ENCODE data around the gene CST9. TPM values are rescaled to one million over a fixed set of nuclear protein-coding genes. Genes with fewer than 3 reads are reported as not detected.

CST9 gene
- total and polyA plus RNA-seq, 9 of the 15 experiments (the other 6 are each of a cell fraction or from before 2014, with no cell fraction given): not detected

GRCh38 chr20:23608251-23608846 lies 2.6 kb upstream of the CST9 start (continued):
- no peak for TF ChIP-seq BMI1 (IDR thresholded peaks at IDR 0.05; ENCODE audit: low read length)
- no peak for TF ChIP-seq PHF21A (IDR thresholded peaks at IDR 0.05; ENCODE audit: borderline replicate concordance, low read depth)
- TF ChIP-seq MNT (conservative IDR thresholded peaks at IDR 0.05): no peak
- TF ChIP-seq FUS (optimal IDR thresholded peaks at IDR 0.05; ENCODE audit: low read depth, low read length): no peak
- no peak for TF ChIP-seq SRSF7 (optimal IDR thresholded peaks at IDR 0.05; ENCODE audit: low read depth, low read length)
- no peak for TF ChIP-seq ZNF644 (tag; IDR thresholded peaks at IDR 0.05; ENCODE audit: low read depth)
- TF ChIP-seq TBP (optimal IDR thresholded peaks at IDR 0.05; ENCODE audit: low read depth, low read length): no peak
- no peak for TF ChIP-seq SMAD3 (CRISPR knock-in tag; conservative IDR thresholded peaks at IDR 0.05)

DNA sequence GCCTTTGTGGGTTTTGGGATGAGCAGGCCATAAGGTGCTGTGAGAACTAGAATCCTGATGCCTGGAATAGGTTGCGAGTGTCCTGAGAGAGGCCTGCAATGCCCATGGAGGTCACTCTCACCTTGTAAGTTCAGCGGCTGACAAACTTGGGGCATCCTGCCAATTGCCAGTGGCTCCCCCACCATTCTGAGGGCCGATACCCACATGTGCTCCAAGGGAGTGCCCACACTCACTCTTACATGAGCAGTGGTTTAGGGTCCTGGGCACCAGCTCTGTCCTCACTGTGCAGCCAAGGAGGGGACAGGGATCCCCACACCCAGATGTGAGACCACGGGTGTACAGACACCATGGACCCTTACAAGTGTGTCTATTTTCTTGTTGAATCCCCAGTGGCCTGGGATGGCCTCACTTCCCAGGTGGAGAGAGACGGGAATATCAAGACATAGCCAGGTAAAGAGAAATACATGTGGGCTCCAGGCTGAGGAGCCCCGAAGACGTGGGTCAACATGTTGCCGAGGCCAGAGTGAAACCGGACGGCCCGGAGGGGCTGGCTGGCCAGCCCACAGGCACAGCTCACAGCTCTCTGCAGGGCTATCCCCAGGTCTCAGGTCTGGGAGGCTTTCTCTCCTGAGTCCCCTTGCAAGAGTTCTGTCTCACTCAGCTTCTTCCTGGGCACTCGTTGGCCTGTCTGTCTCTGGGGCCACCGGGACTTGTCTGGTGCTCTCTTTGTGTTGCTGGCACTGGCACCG lies 2.0 kb upstream of the CST9 start:
- Histone ChIP-seq H3K4me3 (no peak overlapping the region), H4K20me1 (replicated peaks; ENCODE audit: control insufficient read depth, insufficient read depth, low read length) (peaks cover 6% of the 10 kb centered on the region; the same call in 1 of the 2 replicates), H3K27me3 (ENCODE audit: control insufficient read depth in 2 of 2, insufficient read depth in 2 of 2, low read length in 2 of 2) (peaks cover 0 to 8% of the 10 kb centered on the region in 2 experiments; a peak in 2 of 5 replicates), H3K9ac (ENCODE audit: insufficient read depth in 1 of 2, low read depth in 2 of 2, low read length in 2 of 2) (no peak overlapping the region), H2AFZ (ENCODE audit: low read depth, low read length) (no peak overlapping the region), H3K9me3 (replicated peaks; ENCODE audit: control insufficient read depth, insufficient read depth, low read depth, low read length) (no peaks in the 10 kb centered on the region), H3K4me2 (ENCODE audit: insufficient read depth, low read length) (no peak overlapping the region), H3K36me3 (ENCODE audit: control insufficient read depth, insufficient read depth, low read length) (no peaks in the 10 kb centered on the region), H3K9me1 (ENCODE audit: control insufficient read depth, insufficient read depth, low read length) (no peaks in the 10 kb centered on the region), H3K27ac (ENCODE audit: extremely low read depth, low read depth, low read length) (no peak overlapping the region), H3K79me2 (ENCODE audit: control insufficient read depth, insufficient read depth, low read length) (no peaks in the 10 kb centered on the region), H3K4me1 (replicated peaks in 1 of 2; ENCODE audit: control insufficient read depth in 2 of 2, insufficient read depth in 2 of 2, low read length in 2 of 2) (no peaks in the 10 kb centered on the region; a peak in 1 of 5 replicates)
- ATAC-seq: no peak
- POLR2A ChIA-PET: interaction anchor here (1.0 kb wide), 1 partner anchor 164 kb away, joined by 3 read pairs; no protein-coding TSS in a partner anchor
- FAIRE-seq: no peak
- intact Hi-C loops (cut with micrococcal nuclease) (no loop called here), in situ Hi-C loops (cut with MboI) (no loop called here)
- CTCF ChIA-PET (ENCODE audit: low intra/inter-chr PET ratio): interaction anchor here (2.4 kb wide), 1 partner anchor 166 kb away, joined by 25 read pairs; no protein-coding TSS in a partner anchor
- WGBS (ENCODE audit: insufficient coverage, low coverage, missing lambda C conversion rate): 20% methylated on average over 13 of the region's 14 CpGs
- no TSS peak for BruUV-seq (replicated peaks)
- no peak for DNase-seq (ENCODE audit: extremely low read depth in 1 of 4, low spot score in 3 of 4)
- TF ChIP-seq, protein P1, sequence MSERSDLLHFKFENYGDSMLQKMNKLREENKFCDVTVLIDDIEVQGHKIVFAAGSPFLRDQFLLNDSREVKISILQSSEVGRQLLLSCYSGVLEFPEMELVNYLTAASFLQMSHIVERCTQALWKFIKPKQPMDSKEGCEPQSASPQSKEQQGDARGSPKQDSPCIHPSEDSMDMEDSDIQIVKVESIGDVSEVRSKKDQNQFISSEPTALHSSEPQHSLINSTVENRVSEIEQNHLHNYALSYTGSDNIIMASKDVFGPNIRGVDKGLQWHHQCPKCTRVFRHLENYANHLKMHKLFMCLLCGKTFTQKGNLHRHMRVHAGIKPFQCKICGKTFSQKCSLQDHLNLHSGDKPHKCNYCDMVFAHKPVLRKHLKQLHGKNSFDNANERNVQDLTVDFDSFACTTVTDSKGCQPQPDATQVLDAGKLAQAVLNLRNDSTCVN (CRISPR knock-in tag; IDR thresholded peaks at IDR 0.05): no peak
- TF ChIP-seq ZBTB2 (IDR thresholded peaks at IDR 0.05): no peak
- TF ChIP-seq, protein P2, sequence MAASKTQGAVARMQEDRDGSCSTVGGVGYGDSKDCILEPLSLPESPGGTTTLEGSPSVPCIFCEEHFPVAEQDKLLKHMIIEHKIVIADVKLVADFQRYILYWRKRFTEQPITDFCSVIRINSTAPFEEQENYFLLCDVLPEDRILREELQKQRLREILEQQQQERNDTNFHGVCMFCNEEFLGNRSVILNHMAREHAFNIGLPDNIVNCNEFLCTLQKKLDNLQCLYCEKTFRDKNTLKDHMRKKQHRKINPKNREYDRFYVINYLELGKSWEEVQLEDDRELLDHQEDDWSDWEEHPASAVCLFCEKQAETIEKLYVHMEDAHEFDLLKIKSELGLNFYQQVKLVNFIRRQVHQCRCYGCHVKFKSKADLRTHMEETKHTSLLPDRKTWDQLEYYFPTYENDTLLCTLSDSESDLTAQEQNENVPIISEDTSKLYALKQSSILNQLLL (CRISPR knock-in tag; IDR thresholded peaks at IDR 0.05; ENCODE audit: borderline replicate concordance): no peak
- no peak for TF ChIP-seq ZNF146 (CRISPR knock-in tag; IDR thresholded peaks at IDR 0.05; ENCODE audit: unreplicated experiment)
- no peak for TF ChIP-seq MAFF (IDR thresholded peaks at IDR 0.05; ENCODE audit: low read length)
- TF ChIP-seq ZNF263 (CRISPR knock-in tag; IDR thresholded peaks at IDR 0.05; ENCODE audit: borderline replicate concordance): no peak
- TF ChIP-seq NFIC (IDR thresholded peaks at IDR 0.05): no peak
